GM19351 (cell line): Measurements from ENCODE around the gene TMPRSS6.

ENCODE experiments used
- ATAC-seq: cut with Tn5 transposase; IDR thresholded peaks from one replicate; pipeline ENCODE4 v1.9.1; 2021; ENCODE audit warnings: mild to moderate bottlenecking, moderate library complexity; ENCODE audit not compliant: unreplicated experiment

The TMPRSS6 gene

DNA sequence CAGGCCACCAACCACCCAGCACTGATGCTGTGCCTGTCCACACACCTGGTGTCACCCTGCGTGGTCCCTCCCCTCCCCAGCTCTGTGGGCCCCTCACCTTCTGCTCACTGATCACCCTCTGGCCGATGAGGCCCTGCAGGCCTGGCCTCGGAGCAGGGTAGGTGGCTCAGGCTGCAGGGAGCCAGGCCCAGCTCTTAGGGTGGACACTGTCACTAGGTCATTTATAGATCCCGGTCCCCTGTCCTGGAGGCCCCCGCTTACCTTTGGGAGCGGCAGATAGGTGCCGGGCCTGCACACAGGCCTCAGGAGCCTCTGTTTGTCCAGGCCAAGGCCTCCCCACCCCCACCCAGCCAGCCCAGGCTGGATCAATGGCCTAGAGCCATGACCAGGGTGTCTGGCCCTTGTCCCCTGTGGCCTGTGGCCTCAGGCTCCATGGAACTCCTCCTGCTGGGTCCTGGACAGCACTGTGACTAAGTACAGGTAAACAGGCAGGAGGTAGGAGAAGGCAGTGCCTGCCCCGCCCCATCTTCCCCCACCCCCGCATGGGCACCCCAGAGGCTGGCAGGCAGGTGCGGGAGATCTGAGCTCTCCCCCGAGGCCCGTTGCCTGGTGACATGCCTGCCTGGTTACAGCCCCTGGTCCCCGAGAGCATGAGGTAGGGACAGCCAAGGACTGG is at the start of gene TMPRSS6:
Gene TMPRSS6 (minus strand): TSS at position 472 of the 676 bp plus-strand sequence. CDS start 6,296 bp downstream, outside the sequence.
- ATAC-seq = no peak

DNA sequence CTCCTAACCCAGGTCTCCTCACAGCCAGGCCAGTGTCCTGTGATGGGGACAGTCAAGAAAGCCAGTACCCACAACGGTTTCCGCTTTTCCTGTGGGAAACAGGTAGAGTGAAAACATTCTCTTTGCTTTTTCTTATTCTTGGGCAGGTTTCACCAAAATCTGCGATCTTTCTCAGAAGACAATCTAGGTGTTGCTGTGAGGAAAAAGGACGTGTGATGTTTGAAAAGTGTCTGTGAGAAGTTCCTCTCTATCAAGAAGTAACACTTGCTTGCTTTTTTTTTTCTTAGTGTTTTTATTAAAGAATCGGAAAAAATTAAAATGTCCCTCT is 49.4 kb upstream of the TMPRSS6 start:
- ATAC-seq = no peak

DNA sequence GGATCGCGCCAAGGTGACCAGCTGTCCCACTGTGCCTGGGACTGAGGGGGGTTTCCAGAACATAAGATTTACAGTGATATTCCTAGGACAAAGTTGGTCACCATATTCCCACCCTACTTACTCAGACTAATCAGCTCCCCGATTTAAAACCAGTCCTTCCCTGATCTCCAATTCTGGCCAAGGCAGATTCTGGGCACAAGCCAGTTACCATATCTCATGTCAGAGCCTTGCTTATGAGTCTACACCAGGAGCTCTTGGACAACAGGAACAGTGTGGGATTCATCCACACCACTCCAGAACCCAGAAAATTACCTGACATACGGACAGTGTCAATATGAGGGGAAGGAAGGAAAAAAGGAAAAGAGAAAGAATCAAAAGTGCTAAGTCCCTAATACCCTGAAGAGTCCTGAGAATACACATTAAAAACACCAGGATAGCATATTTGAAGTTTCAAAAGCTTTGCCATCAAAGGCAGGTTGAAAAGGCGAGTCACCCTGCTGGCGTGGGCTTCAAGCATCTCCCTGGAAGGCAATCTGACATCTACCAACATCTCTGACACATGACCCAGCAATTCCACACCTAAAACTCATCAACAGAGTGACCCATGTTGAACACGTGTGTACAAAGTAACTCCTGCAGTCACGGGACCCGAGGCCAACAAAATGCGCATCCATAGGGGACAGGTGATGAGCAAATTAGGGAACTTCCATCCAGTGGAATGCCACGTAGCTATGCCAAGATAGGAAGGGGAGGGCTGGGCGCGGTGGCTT is 48.2 kb upstream of the TMPRSS6 start:
- ATAC-seq = no peak

DNA sequence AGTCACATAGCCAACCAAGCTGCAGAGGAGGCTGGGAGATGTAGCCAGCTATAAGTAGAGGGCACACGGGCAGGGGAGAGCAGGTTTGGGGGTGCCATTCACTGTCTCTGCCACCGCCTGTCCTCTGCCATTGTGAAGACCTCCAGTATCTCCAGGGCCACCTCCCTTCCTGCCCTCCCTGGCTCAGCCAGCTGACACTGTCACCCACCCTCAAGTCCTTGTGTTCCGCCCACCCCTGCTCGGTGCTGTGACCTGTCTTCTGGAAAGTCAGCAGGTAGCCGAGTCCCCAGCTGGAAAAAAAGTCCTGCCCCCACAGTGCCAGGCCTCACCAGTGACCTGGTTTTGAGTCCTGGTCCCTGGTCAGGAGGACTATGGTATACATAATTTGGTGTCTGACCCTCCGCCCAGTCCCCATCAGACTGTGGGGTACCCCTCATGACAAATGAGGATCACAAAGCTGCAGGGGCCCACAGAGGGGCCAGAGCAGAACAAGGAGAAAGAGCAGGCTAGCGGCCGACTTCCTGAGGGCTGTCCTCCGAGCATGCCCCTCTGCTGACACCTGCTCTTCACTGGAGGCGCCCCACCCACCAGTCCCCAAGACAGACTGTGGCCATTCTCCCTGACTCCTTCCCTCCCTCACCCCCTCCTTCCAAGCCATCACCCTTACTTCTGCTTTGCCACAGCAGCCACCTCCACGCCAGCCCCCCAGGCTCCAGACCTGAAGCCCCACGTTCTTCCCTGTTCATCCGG is 47.3 kb upstream of the TMPRSS6 start:
- ATAC-seq = no peak

DNA sequence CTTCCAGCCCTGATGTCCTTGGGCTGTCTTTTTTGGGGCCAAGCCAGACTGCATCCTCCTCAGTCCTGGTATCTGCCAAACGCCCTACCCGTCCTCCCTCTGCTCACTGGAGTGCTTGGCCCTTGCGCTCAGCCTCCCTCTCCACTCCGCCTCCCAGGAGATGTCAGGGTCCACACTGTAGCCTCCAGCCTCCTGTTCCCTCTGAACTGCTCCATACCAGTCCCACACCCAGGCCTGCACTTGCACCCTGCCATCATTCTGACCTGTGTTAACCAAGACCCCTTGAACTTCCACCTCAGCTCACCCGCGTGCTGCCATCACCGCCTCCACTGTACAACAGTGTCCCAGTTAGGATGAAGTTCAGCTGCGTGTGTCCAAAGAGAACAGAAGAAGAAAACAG is 46.5 kb upstream of the TMPRSS6 start:
- no peak for ATAC-seq

DNA sequence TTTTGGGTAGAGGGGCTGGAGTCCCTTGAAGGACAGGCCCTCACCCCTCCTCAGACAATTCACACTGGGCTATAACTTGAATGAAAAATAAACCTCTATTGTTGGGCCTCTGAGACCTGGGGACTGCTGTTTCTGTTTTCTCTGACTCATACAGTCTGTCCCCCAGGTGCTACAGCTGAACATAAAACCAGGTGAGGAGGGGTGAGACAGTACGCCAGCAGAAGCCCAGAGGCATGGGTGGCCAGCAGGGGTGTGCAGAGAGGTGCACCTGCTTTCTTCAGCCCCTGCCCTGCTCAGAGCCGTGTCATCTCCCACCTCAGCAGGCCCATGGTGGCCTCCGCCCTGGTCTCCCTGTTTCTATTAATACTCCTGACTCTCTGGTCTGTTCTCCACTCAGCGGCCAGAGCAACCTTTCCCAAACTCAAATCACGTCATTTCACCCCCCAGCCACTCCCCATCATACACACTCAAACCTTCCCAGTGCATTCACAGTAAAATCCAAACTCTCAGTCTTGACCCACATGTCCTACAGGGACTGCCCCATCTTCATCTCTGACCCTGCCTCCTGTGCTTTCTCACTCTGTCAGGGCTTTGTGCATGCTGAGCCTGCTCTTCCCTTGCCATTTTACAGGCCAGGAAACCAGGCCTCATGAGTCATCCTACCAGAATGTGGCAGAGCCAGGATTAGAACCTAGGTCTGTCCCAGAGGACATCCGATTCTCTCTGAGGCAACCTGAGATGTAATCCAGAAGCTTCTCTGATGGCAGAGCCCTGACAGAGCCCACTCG is 45.6 kb upstream of the TMPRSS6 start:
- ATAC-seq = no peak

DNA sequence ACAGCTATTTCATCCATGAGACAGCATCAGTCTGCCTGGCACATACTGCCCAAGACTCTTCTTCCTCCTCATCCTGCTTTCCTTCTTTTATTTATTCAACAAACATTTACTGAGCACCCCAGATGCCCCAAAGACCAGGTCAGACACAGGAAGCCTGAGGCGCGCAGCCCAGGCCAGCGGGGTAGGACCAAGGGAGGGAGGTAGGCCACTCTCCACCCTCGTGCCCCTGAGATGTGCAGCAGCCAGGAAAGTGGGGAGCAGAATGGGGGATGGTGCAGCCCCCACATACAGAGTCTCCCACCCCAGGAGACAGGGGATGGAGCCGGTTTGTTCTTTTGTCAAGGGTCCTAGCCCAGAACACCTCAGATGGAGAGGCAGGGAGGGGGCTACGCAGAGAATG is 44.4 kb upstream of the TMPRSS6 start:
- ATAC-seq = no peak

DNA sequence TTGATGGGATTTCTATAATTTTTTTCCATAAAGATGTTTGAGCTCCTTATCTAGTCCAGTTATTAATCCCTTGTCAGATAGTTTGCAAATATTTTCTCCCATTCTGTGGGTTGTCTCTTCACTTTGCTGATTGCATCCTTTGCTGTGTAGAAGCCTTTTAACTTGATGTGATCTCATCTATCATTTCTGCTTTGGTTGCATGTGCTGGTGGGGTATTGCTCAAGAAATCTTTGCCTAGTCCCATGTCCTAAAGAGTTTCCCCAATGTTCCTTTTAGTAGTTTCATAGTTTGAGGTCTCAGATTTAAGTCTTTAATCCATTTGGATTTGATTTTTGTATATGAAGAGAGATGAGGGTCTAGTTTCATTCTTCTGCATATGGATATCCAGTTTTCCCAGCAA is 41.9 kb upstream of the TMPRSS6 start:
- no peak for ATAC-seq

DNA sequence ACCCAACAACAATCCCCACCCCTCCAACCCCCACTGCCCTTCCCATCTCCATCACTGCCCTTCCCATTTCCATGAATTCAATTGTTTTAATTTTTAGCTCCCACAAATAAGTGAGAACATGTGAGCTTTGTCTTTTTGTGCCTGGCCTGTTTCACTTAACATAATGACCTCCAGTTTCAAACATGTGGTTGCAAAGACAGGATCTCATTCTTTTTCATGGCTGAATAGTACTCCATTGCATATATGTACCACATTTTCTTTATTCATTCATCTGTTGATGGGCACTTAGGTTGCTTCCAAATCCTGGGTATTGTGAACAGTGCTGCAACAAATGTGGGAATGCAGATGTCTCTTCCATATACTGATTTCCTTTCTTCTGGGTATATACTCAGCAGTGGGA is 41.2 kb upstream of the TMPRSS6 start:
- no peak for ATAC-seq

DNA sequence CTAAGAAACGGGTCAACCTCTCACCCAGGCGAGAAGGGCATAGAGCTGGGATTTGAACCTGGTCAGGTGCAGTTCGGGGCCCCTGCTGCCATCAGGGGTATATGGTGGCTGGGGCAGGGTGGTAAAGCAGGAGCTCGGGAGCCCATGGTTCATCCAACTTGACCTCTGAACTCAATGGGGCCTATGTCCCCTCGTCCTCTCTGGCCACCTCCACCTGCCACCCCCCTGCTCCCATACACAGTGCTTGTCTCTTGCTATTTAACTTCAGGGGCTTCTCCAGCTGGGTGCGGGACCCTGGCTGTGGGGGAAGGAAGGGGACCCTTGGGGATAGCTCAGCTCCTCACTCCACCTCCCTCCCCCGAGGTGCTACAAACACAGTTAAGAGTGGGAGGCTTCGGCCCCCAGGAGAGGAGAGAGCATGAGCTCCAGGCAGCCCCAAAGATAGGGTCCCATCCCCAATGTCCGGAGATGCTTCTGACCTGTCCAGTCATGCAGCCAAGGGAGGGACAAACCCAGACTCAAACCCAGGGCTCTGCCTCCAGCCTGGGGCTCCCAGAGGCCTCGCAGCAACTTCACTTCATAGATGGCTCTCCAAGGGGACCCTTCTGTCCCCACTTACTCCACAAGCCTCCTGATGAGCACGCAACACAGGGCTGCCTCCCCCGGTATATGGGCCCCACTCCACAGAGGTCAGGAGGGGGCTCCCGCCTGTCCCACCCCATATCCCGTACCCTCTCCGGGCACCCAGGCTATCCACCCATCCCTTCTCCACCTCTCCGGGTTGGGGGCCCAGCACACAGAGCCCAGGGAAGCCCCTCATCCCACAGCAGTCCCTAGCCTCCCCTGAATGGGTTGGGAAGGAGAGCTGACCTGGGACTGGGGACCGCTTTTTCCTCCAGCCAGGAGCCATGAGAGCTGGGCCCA is 39.5 kb upstream of the TMPRSS6 start:
- ATAC-seq = no peak

DNA sequence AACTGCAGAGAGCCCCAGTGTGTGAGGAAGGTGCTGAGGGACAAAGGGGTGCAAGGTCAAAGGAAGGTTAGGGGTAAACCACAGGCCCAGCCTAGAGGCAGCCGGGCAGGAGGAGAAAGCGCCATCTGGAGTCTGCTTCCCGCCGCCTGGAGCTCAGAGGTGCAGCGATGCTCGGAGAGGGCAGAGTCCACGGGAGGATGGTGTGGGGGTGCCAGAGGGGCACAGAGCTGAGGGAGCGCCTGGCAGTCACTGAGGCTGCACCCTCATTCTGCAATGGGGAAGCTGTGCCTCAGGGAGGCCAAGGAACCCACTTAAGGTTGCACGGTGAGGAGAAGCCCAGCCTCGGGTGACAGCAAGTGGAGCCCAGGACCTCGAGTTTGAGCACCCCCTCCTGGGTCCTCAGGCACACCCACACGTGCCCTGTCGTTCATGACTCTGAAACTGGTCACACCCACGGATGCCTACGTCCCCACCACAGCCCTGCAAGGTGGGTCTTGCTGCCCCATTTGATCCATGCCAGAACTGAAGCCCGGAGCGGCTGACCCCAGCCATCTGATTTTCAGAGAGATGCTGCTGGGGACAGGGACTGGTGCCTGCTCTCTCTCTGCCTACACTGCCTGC is 38.6 kb upstream of the TMPRSS6 start:
- ATAC-seq = no peak

DNA sequence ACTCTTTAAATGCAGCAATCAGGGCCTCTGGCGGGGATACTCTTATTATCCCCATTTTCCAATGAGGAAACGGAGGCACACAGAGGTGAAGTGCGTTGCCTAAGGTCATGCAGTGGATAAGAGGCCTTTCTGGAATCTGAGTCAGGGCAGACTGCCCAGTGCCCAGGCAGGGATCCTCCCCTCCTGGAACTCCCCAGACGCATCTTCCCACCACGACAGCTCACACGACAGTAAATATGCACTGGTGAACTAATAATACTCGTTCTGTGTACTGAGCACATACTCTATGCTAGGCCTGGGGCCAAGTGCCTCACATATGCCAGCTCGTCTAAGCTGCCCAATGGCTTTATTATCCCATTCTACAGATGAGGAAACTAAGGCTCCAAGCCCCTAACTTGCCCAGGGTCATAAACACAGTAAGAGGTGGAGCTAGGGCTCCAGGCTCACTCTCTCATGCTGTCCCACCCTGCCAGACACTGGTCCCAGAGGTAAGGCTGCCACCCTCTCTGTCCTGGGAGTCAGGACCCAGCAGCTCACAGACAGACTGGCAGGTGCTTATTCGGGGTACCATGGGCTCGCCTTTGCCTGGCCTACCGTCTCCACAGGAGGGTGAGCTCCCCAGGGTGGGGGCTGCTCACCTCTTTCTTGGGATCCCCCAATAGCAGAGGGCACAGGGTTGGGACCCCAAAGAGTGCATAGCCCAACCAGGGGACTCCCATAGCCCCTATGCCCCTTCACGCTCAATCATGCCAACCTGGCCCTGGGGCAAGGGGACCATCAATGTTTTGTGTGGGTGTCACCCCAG is 37.9 kb upstream of the TMPRSS6 start:
- no peak for ATAC-seq

DNA sequence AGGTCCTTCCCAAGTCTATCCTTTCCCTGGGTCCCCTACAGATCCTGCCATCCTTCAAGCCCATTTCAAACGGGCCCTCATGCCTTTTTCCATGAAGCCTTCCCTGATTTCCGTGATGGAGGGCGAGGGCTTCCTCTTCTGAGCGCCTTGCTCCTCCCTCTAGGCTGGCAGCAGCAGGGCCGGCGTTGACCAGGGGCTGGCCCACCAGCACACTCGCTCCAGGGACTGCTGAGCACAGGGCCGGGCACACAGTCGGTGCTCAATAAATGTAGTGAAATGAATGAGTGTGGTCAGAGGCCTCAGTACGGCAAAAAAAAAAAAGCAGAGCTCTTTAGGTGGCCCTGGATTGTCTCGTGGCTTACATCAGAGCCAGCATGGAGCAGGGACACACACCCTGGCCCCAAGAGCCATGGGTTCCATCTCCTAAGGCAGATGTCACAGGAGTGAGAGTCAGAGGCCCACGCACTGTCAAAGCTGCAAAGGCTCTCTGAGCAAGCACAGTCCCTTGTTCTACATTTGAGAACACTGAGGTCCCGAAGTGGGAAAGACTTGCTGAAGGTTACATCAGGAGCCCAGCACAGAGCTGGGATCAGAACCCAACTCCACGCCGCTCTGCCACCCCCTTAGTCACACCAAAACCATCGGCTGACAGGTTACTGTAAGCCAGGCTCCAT is 37.1 kb upstream of the TMPRSS6 start:
- ATAC-seq = no peak

DNA sequence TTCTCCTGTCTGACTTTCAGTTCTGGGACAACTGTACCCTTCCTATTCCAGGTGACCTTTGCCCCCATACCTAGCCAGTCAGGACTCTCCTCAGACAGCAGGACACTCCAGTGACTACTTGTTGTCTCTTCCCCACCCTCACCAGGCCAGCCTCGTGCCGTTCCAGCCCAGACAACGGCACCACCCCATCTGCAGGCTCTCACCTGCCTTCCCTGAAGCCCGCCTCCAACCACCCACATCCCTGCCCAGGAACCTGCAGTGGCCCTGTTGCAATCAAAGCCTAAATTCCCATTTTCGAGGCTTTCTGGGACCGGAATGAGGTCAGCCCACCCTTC is 36.5 kb upstream of the TMPRSS6 start:
- ATAC-seq = no peak

DNA sequence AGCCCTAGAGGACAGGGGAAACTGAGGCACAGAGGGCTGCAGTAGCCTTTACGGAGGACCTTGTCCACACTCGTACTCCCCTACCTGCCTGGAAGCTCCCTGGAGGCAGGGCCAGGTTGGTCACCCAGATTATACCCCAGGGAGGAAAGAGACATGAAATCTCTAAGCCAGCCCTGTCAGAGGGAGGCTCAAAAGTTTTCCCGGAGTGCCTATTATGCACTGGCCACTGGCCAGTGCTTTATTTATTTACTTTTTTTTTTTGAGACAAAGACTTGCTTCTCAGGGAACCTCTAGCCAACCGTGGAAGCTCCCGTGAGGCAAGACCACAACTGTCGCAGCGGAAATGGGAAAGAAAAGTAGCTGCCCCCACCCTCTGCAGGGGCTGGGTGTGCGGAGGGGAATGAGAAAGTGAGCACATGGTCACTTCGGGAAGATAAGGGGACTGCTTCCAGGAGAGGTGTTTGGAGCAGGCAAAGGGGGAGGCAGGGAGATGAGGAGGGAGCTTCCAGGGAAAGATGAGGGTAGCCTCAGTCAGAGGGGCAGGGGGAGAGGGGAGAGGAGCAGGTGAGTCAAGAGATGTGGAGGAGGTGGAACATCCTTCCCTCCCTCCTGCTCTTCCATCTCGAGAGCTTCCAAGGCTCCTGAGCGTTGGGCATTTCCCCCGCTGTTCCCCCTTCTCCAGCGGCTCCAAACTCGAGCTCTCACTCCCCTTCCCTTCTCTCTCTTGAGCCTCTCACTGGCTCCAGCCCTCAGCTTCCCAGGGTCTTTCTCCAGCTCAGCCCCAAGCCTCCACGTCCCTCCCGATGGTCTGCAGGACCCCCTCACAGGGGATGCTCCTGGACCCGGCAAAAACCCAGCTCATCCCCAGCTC is 35.9 kb upstream of the TMPRSS6 start:
- no peak for ATAC-seq

DNA sequence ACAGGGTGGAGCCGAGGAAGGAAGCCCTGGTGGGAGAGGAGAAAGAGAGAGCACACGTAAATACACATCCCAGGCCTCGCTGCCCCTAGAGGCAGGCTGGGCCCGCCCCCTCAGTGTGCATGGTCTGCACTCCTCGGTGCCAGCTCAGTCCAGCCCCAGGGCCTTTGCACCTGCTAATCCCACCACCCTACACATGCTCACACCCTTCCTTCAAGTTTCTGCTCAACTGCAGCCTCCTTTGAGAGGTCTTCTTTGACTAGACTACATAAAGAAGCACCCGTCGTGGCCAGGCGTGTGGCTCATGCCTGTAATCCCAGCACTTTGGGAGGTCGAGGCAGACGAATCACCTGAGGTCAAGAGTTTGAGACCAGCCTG is 34.7 kb upstream of the TMPRSS6 start:
- ATAC-seq = no peak

DNA sequence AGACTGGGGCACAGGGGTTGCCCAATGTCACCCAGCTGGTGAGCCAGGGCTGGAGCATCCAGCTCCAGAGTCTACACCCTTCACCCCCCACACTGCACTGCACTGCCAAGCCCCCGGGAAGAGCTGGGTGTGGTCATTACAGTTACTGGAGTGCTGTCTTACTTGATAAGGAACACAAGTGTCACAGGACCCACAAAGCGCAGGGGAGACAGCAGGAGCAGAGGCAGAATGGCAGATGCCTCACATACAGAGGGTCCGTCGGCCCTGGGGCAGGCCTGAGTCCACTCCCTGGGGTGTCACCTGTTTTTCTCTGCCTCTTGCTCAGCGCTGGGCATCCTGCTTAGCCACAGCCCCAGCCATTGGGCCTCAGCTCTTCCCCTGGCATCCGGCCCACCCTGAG is 32.5 kb upstream of the TMPRSS6 start:
- ATAC-seq = no peak

DNA sequence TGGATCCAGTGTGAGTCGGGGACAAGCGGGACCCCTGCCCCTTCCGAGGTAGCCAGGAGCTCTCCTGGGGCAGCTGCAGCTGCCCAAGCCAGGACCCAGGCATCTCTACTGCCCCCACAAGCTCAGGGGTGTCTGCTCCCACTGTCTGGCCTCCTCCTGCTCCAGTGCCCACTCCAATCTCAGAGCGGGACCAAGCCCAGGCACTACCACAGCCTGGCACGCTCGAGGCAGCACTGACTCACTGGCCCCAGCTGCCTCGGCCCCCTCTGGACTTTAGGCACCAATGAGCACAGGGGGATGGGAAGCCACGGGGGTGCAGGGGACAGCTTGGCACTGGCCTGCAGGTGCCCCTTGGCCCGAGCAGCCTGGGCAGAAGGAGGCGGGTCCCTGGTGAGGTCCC is 32.0 kb upstream of the TMPRSS6 start:
- ATAC-seq = no peak
